Kidney glomerular epithelial cell (primary cell): Measurements from ENCODE around the gene EPDR1.

Experiments
- DNase-seq: peaks from one replicate; lab custom pipeline; 2025; lab: John Stamatoyannopoulos, UW

The EPDR1 gene

GRCh38 chr7:37977243-37977642 is 56.8 kb downstream of the EPDR1 start:
- no peak for DNase-seq

DNA sequence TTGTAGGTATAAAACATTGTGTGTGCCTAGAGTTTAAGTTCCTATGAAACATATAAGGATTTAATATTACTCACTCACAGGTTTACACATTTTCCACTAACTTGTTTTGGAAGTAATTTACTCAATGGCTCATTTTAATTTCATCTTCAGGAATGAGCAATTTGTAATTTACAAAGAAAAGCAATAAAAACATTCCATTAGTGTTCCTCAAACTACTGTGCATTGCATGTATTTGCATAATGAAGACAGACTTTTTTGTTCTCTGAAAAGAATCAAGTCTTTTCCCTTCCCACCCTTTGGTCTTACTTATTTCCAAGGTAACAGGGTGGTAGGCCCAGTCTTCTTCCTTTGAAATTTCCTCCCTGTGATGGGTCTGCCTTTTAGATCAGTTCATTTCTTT is 61.2 kb downstream of the EPDR1 start:
- no peak for DNase-seq

DNA sequence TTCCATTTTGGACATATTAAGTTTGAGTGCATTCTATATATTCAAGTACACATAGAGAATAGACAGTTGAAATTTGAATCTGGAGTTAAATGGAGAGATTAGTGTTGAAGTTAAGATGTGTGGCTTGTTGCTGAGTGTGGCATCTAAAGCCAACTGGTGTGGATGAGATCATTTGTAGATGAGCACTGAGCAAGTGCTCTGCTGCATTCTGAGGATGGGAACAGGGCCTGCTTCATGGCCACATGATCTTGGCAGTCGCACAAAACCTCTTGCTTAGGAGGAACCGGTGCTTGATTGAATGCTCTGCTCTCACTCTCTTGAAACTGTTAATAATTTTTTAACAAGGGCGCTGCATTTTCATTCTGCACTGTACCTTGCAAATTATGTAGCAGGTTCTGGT is 62.0 kb downstream of the EPDR1 start:
- no peak for DNase-seq

GRCh38 chr7:37984750-37985390 is 64.4 kb downstream of the EPDR1 start:
- no peak for DNase-seq

DNA sequence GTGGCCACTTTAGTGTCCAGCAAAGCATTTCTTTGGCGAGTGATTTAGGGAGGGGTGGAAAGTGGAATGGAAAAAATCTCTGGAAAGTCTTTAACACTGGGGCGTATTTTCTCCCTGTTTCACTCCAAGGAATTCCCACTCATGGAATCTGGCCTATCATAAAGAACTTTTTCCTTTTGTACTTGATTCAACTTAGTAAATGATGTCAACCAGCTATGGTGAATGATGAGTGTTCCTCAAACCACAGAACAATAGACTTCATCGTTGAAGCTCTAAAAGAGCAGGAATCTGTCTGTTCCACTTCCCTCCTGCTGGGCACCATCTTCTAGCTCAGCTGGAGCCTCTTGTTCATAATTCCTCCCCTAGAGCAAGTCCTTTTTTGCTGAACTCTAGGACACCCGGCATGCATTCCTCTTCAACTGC is 66.5 kb downstream of the EPDR1 start:
- DNase-seq = no peak

- peak; percentile 15 for DNase-seq
These were observed 67.3 kb downstream of the EPDR1 start for GRCh38 chr7:37987732-37988131.

GRCh38 chr7:37988721-37989650 is 68.5 kb downstream of the EPDR1 start:
- DNase-seq = no peak

DNA sequence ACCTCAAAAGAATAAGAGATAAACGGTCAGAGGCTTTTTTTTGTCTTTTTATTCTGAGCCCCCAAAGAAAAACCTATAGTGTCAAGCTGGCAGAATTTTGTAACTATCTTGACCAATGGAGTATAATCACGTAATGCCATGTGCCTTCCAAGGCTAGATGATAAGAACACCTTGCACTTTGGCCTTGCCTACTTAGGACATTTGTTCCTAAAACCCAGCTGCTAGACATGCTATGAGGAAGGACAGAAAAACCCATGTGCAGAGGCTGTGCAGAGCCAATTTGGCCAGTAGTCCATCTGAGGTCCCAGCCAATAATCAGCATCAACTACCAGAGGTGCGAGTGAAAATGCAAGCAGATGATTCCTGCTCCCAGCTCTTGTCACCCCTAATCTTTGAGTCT is 69.9 kb downstream of the EPDR1 start:
- no peak for DNase-seq

- DNase-seq = no peak
These were observed 72.6 kb downstream of the EPDR1 start for GRCh38 chr7:37993060-37993501.

DNA sequence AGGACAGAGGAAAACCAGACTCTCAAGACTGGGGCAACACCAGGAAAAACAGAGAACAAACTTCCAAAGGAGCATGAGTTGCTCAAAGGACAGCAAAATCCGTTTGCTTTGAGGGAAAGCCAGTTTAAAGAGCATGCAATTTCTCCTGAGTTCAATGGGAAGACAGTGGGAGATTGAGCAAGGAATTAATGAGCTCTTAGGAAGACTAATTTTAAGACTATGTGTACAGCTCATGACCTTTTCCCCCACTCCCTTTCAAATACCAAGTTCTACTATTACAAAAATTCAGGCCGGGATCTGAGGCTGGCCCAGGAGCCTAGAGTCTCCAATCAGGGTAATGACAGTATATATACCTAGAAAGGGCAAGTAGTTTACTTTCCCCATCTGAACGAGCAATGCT is 79.2 kb downstream of the EPDR1 start:
- DNase-seq = no peak

GRCh38 chr7:38000272-38000671 is 79.8 kb downstream of the EPDR1 start:
- DNase-seq = no peak
